LNCaP clone FGC (cell line): ENCODE measurements around the gene C10orf90.
"Not testable (repeated sequence)": the region's sequence is repeated elsewhere in the genome, so short reads cannot be mapped to it uniquely, and the experiment has no call there.

Experiments
- DNase-seq: peaks from one replicate; pipeline ENCODE4 v3.0.0-alpha.2; 2011; ENCODE audit warnings: low read depth
- H3K4me3 ChIP-seq: 2 replicates; pipeline ENCODE4 v1.5.1; 2011; ENCODE audit warnings: mild to moderate bottlenecking, low read depth, low read length, control low read depth
- CTCF ChIP-seq: IDR thresholded peaks from 2 replicates; pipeline ENCODE4 v1.5.1; 2012; ENCODE audit warnings: mild to moderate bottlenecking; ENCODE audit not compliant: control insufficient read depth, insufficient read depth; ENCODE audit errors: extremely low read depth

C10orf90 gene

DNA sequence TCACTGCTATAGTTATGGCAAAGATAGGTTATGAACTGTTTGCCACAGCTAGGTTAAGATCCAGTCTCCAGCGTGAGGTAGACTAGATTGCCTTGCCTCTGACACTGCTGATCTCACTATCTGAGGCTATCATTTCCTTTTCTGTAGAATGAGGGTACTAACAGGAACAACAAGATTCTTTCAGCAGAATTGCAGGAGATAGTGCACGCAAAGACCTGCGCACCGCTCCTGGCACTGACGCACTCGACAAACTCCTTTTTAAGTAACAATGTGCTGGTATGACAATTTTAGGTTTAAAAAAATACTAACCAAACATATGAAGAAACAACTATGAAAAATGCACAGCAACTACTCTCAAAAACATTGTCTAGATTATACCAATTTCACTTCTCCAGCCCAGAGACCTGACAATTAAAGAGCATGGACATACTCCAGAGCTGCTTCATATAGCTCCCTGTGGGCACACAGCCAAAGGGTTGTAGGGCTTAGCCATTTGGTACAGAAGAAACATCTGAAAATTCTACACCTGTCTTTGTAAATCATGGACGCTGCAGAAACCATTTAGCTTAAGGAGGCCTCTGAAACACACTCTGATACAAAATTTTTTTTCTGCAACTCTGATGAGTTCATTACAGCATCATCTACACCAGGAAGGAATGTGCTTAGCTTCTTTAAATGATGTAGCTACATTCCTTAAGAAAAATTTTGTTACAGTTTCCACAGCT, 290.0 kb downstream of the C10orf90 start:
- DNase-seq = no peak
- no peak for TF ChIP-seq CTCF
- no peak overlapping the region for H3K4me3 ChIP-seq

- DNase-seq, H3K4me3 ChIP-seq: not testable (repeated sequence)
Measured at GRCh38 chr10:126379166-126379565, 291.3 kb downstream of the C10orf90 start.

DNA sequence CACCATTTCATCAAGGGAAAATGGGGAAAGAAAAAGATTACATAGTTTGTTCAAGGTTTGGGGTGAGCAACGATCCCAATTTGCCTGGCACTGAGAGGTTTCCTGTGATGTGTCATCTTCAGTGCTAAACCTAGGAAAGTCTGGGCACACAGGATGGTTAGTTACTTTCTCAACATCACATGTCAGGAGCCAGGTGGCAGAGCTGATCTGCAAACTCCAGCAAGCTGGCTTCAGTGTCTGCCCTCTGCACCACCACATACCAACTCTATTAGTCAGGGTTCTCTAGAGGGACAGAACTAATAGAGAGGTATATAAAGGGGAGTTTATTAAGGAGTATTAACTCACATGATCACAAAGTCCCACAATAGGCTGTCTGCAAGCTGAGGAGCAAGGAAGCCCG, 293.5 kb downstream of the C10orf90 start:
- TF ChIP-seq CTCF = no peak
- H3K4me3 ChIP-seq = no peak overlapping the region
- no peak for DNase-seq

DNA sequence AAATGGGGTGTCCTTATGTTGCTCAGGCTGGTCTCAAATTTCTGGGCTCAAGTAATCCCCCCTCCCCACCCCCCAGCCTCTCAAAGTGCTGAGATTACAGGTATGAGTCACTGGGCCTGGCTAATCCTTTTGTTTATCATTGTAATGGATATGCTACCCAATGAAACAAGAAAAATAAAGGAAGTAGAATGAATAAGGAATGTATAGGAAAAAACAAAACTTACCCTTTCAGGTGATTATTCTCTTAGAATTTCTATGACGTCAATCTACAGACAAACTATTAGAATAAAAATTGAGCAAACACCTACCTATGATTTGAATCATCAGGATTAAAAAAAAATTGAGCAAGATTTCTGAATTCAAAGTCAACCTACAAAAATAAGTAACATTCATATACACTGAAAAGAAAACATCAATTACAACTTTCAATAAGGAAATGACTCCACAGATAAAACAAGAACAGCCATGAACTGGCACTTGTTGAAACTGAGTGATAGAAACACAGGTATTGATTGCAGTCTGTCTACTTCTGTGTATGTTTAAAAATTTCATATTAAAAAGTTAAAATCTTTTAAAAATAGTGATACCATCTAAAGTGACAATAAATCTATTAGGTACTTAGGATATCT, 294.5 kb downstream of the C10orf90 start:
- TF ChIP-seq CTCF = no peak
- DNase-seq = no peak

GRCh38 chr10:126375299-126375698, 295.2 kb downstream of the C10orf90 start:
- H3K4me3 ChIP-seq = no peak overlapping the region
- DNase-seq = no peak
- no peak for TF ChIP-seq CTCF

More for the DNA sequence above, 294.5 kb downstream of the C10orf90 start:
- no peak overlapping the region for H3K4me3 ChIP-seq
